HEK293 (cell line): Measurements from ENCODE around the gene TYROBP.

Source experiments
- ELK4 ChIP-seq: IDR thresholded peaks from 2 replicates; pipeline ENCODE4 v1.6.1; 2011; ENCODE audit warnings: mild to moderate bottlenecking, low read depth, low read length, borderline replicate concordance
- KLF1 ChIP-seq: fragments of 450-650 bp; formaldehyde crosslinking; IDR thresholded peaks from 2 replicates; pipeline ENCODE4 v1.5.1; 2016; ENCODE audit warnings: missing biosample characterization, missing genetic modification characterization
- OVOL3 ChIP-seq: fragments of 450-650 bp; formaldehyde crosslinking; IDR thresholded peaks from 2 replicates; pipeline ENCODE4 v1.5.1; 2016; ENCODE audit warnings: missing biosample characterization, missing genetic modification characterization
- PRDM4 ChIP-seq: fragments of 450-650 bp; formaldehyde crosslinking; IDR thresholded peaks from 2 replicates; pipeline ENCODE4 v1.5.1; 2017; ENCODE audit warnings: missing biosample characterization, missing genetic modification characterization
- REST ChIP-seq: fragments of 450-650 bp; formaldehyde crosslinking; IDR thresholded peaks from 2 replicates; pipeline ENCODE4 v1.5.1; 2016; ENCODE audit warnings: missing biosample characterization, missing genetic modification characterization
- SCRT1 ChIP-seq: fragments of 450-650 bp; formaldehyde crosslinking; IDR thresholded peaks from 2 replicates; pipeline ENCODE4 v1.5.1; 2016; ENCODE audit warnings: missing biosample characterization, missing genetic modification characterization, borderline replicate concordance
- SETDB1 ChIP-seq: IDR thresholded peaks from one replicate; pipeline ENCODE4 v1.6.1; 2017; ENCODE audit warnings: mild to moderate bottlenecking, low read length, moderate library complexity, mixed read lengths; ENCODE audit not compliant: insufficient read length
- SP7 ChIP-seq: fragments of 450-650 bp; formaldehyde crosslinking; IDR thresholded peaks from 2 replicates; pipeline ENCODE4 v1.5.1; 2016; ENCODE audit warnings: missing biosample characterization, missing genetic modification characterization
- ZBTB6 ChIP-seq: fragments of 450-650 bp; formaldehyde crosslinking; IDR thresholded peaks from 2 replicates; pipeline ENCODE4 v1.5.1; 2017; ENCODE audit warnings: missing biosample characterization, missing genetic modification characterization
- ZNF121 ChIP-seq: fragments of 450-650 bp; formaldehyde crosslinking; IDR thresholded peaks from 2 replicates; pipeline ENCODE4 v1.5.1; 2016; ENCODE audit warnings: missing biosample characterization, missing genetic modification characterization
- ZNF140 ChIP-seq: fragments of 450-650 bp; formaldehyde crosslinking; IDR thresholded peaks from 2 replicates; pipeline ENCODE4 v1.5.1; 2016; ENCODE audit warnings: missing biosample characterization, missing genetic modification characterization
- ZNF148 ChIP-seq: fragments of 450-650 bp; formaldehyde crosslinking; IDR thresholded peaks from 2 replicates; pipeline ENCODE4 v1.5.0; 2017; ENCODE audit warnings: missing biosample characterization, missing genetic modification characterization, borderline replicate concordance
- ZNF157 ChIP-seq: fragments of 450-650 bp; formaldehyde crosslinking; IDR thresholded peaks from 2 replicates; pipeline ENCODE4 v1.5.1; 2016; ENCODE audit warnings: missing biosample characterization, missing genetic modification characterization
- ZNF280C ChIP-seq: fragments of 450-650 bp; formaldehyde crosslinking; IDR thresholded peaks from 2 replicates; pipeline ENCODE4 v1.5.1; 2016; ENCODE audit warnings: missing biosample characterization, missing genetic modification characterization
- ZNF398 ChIP-seq: fragments of 450-650 bp; formaldehyde crosslinking; IDR thresholded peaks from 2 replicates; pipeline ENCODE4 v1.5.1; 2017; ENCODE audit warnings: missing biosample characterization, missing genetic modification characterization
- ZNF416 ChIP-seq: fragments of 450-650 bp; formaldehyde crosslinking; IDR thresholded peaks from 2 replicates; pipeline ENCODE4 v1.5.1; 2016; ENCODE audit warnings: missing biosample characterization, missing genetic modification characterization
- ZNF426 ChIP-seq: fragments of 450-650 bp; formaldehyde crosslinking; IDR thresholded peaks from 2 replicates; pipeline ENCODE4 v1.5.1; 2017; ENCODE audit warnings: missing biosample characterization, missing genetic modification characterization, mild to moderate bottlenecking, inconsistent platforms, moderate library complexity
- ZNF48 ChIP-seq: fragments of 450-650 bp; formaldehyde crosslinking; IDR thresholded peaks from 2 replicates; pipeline ENCODE4 v1.5.1; 2016; ENCODE audit warnings: missing biosample characterization, missing genetic modification characterization
- ZNF488 ChIP-seq: fragments of 450-650 bp; formaldehyde crosslinking; IDR thresholded peaks from 2 replicates; pipeline ENCODE4 v1.5.1; 2016; ENCODE audit warnings: missing biosample characterization, missing genetic modification characterization
- ZNF600 ChIP-seq: fragments of 450-650 bp; formaldehyde crosslinking; IDR thresholded peaks from 2 replicates; pipeline ENCODE4 v1.5.1; 2016; ENCODE audit warnings: missing biosample characterization, missing genetic modification characterization
- ZNF654 ChIP-seq: fragments of 450-650 bp; formaldehyde crosslinking; IDR thresholded peaks from 2 replicates; pipeline ENCODE4 v1.5.1; 2016; ENCODE audit warnings: low read depth, missing biosample characterization, missing genetic modification characterization
- ZNF701 ChIP-seq: fragments of 450-650 bp; formaldehyde crosslinking; IDR thresholded peaks from 2 replicates; pipeline ENCODE4 v1.5.1; 2016; ENCODE audit warnings: missing biosample characterization, missing genetic modification characterization
- ZNF791 ChIP-seq: fragments of 450-650 bp; formaldehyde crosslinking; IDR thresholded peaks from 2 replicates; pipeline ENCODE4 v1.5.1; 2016; ENCODE audit warnings: missing biosample characterization, missing genetic modification characterization
- ZNF843 ChIP-seq: fragments of 450-650 bp; formaldehyde crosslinking; IDR thresholded peaks from 2 replicates; pipeline ENCODE4 v1.5.1; 2016; ENCODE audit warnings: missing biosample characterization, missing genetic modification characterization

TYROBP gene

GRCh38 chr19:35879770-35880317, 28.3 kb downstream of the TYROBP start (continued):
- TF ChIP-seq ELK4, result no peak
- TF ChIP-seq ZNF398 (tag by site-specific recombination), result 0 out of 2 replicates have a peak, but pooled peaks have one; percentile 15
- TF ChIP-seq ZNF48, result no peak
- TF ChIP-seq ZNF121, result no peak
- TF ChIP-seq SETDB1, result no peak
- peak; percentile 84 for TF ChIP-seq PRDM4 (tag by site-specific recombination)
- no peak for TF ChIP-seq ZNF148 (tag by site-specific recombination)
- TF ChIP-seq SP7 (tag by site-specific recombination), result peak; percentile 89
- no peak for TF ChIP-seq ZNF426 (tag by site-specific recombination)
- no peak for TF ChIP-seq SCRT1 (tag by site-specific recombination)
- no peak for TF ChIP-seq OVOL3 (tag by site-specific recombination)
- TF ChIP-seq ZNF488 (tag by site-specific recombination), result no peak
- peak; percentile 75; the same call in 1 of the 2 replicates for TF ChIP-seq ZNF600
- no peak for TF ChIP-seq ZNF140 (tag by site-specific recombination)
- no peak for TF ChIP-seq ZNF701 (tag by site-specific recombination)
- TF ChIP-seq ZBTB6 (tag by site-specific recombination), result 0 out of 2 replicates have a peak, but pooled peaks have one; percentile 80
- TF ChIP-seq KLF1, result peak; percentile 94
- peak; percentile 100 for TF ChIP-seq REST (tag by site-specific recombination)
- TF ChIP-seq ZNF843, result peak; percentile 52; the same call in 1 of the 2 replicates
- no peak for TF ChIP-seq ZNF791 (tag by site-specific recombination)
- TF ChIP-seq ZNF654 (tag by site-specific recombination), result no peak
- TF ChIP-seq ZNF280C (tag by site-specific recombination), result no peak
- no peak for TF ChIP-seq ZNF157 (tag by site-specific recombination)
- no peak for TF ChIP-seq ZNF416 (tag by site-specific recombination)
